Ecto neural progenitor cell (in vitro differentiated cells): ENCODE results near the gene SLC10A6.

ENCODE experiments used
- DNase-seq: peaks from one replicate; pipeline ENCODE4 v3.0.0-alpha.2; 2018; ENCODE audit warnings: low spot score

SLC10A6 gene

DNA sequence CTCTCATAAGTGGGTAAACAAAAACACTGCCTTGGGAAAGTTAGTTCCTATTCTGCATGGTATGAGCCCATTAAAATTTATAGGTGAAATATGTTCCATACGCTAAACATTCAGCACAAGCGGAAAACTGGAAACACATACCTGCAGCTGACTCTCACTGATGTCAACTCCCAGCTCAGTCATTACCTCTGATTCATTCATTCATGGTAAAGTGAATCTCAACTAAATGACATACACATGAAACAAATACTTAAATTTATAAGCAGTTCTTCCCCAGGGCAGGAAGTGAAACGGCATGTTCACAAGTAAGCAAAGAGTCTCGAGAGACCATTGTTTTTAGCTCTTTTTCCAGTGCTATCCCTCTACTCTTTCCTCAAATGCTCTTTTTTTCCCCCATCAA lies 1.6 kb downstream of the SLC10A6 start:
- DNase-seq = no peak

DNA sequence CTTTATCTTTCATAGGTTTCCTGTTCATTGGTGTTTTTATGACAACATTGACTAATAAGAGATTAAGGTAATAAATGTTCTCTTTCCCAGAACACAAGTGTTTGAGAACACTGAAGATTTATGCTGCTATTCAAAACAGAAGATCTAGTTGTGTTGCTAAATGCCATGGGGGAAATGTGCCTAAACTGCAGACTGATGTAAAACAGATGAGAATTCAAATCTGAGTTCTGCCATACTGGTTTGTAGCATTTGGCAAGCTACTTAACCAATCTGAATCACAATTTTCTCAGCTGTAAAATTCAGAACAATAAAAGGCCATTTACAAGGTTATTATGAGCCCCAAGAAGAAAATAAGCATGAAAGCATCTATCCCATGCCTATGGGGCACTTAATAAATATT lies 2.3 kb downstream of the SLC10A6 start:
- DNase-seq = no peak

GRCh38 chr4:86845593-86845992 lies 3.6 kb downstream of the SLC10A6 start:
- no peak for DNase-seq

- DNase-seq = no peak
Measured at GRCh38 chr4:86841309-86841708, 7.9 kb downstream of the SLC10A6 start.

GRCh38 chr4:86840858-86841257 lies 8.3 kb downstream of the SLC10A6 start:
- DNase-seq = no peak

GRCh38 chr4:86837691-86838503 lies 11.3 kb downstream of the SLC10A6 start:
- no peak for DNase-seq

- no peak for DNase-seq
Measured at GRCh38 chr4:86835677-86836076, 13.5 kb downstream of the SLC10A6 start.

GRCh38 chr4:86834901-86835300 lies 14.3 kb downstream of the SLC10A6 start:
- no peak for DNase-seq

DNA sequence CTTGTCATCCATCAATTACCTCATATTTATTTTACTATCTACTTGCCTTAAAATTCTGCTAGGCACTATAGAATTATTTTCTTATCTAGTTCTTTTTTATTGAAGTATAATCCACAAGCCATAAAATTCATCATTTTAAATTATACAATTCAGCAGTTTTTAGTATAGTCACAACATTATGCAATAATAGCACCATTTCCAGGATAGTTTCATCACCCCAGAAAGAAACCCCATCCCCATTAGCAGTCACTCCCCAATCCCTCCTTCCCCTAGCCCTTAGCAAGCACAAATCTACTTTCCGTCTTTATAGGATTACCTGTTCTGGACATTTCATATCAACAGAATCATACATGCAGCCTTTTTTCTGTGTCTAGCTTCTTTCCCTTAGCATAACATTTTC lies 15.6 kb downstream of the SLC10A6 start:
- DNase-seq = no peak

- DNase-seq = no peak
Measured at GRCh38 chr4:86831262-86832130, 17.7 kb downstream of the SLC10A6 start.

DNA sequence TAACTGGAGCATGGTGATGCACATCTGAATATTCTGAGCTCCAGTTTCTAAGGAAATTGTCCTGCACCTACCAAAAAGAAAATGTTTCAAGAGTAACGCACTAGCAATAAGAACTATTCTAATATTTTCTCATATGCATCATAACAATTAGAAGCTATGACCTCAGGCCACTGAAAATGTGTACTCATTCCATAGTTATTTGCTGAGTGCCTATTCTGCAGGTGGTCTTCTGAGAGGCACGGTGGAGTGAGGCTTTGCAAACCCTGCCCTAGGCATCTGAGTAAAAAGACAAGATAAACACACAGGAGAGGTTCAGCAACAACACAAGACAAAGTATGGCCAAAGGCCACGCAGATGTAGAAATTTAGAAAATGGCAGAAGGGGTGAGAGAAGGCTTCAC lies 23.7 kb downstream of the SLC10A6 start:
- DNase-seq = no peak

- DNase-seq = no peak
Measured at GRCh38 chr4:86822136-86822535, 27.0 kb downstream of the SLC10A6 start.

DNA sequence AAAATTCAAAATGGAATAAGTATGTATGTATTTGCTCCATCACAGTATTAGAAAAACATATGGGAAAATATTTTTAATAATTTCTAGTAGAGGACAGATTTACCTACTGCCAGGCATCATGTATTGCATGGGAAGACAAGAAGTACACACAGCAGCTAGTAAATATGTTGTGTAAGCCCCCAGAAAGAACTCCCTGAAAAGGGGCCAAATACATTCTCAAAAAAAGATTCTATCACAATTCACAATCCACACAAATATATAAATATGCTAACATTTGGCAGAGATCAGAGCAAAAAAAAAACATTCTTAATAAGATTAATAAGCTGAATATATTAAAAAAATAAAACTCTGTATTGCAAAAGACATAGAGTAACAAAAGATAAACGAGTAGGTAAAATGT lies 28.0 kb downstream of the SLC10A6 start:
- no peak for DNase-seq

DNA sequence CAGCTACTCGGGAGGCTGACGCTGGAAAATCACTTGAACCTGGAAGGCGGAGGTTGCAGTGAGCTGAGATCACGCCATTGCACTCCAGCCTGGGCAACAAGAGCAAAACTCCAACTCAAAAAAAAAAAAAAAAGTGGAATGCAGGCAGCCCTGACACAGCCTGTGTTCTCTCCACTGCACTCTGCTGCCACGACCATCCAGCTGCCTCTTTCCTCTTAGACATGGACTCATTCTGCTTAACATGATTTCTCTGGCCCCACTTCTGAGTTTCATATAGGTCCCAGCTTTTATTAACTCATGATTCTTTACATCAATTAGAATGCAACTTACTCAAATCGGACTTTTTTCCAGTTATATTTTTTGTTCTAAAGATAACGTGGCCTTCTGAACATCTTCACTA lies 29.6 kb downstream of the SLC10A6 start:
- no peak for DNase-seq

DNA sequence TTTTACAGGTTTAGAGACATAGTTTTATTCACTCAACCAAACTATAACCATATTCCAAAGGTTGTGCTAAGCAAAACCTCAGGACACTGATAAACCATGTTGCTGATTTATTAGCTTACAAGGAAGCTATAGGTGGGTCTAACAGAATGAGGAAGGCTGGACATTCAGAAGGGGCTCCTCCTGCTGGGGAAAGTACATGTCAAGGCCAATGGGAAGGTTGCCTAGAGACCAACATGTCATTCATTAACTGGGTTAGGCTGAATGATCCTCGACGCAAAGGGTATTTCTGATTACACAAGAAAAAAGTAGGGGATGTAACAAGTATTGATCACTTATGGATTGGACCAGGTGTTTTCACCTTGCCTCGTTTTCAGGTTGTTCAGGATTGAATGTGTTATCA lies 30.3 kb downstream of the SLC10A6 start:
- DNase-seq = no peak

DNA sequence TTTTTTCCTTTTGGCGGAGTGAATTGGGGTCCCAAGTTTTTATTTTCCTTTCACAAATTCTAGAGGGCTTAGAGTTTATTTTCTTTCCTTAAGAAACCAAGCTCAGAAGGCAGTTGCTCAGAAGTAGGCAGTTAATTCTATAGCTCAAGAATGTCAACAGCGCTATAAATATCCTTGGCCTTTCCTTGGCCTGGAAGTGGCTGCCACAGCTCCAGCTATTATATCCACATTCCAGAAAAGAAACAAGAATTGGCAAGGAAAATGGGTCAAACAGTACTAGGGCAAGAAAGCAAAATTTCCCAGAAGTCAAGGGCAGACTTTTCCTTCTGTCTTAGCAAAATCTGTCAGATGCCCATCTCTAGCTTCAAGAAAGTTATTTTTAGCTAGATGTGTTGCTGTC lies 31.0 kb downstream of the SLC10A6 start:
- DNase-seq = no peak

DNA sequence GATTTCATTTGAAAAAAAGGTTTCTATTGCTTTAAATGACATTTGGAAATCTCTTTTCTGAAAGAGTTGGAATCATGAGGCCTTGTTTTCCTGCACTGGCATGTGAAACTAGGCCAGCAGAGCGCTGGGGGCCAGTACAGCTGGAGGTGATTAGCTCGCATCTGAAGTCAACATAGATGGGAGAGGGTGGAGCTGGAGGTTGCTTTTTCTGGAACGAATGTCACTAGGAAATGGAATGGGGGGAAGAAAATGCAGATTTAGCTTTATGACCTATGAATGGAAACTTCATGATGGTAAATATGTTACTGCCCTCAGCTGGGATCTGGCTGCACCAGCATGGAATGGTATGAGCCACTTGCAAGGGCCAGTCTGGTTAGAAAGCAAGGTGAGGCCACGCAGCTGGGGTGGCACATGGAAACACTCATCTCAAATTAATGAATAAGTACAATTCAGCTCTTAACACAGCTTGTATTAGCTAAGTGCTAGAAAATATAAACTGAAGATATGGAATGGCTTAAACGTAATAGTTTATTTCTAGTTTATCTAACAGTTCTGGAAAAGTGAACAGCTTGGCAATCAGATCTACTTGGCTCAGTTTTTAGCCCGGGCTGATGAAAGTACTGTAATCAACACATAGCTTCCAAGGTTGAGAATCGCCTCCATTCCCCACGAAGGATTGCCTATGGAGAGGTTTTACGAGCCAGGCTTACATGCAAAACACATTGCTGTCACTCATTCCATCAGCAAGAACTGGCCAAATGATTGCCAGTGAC lies 32.5 kb downstream of the SLC10A6 start:
- DNase-seq = no peak

DNA sequence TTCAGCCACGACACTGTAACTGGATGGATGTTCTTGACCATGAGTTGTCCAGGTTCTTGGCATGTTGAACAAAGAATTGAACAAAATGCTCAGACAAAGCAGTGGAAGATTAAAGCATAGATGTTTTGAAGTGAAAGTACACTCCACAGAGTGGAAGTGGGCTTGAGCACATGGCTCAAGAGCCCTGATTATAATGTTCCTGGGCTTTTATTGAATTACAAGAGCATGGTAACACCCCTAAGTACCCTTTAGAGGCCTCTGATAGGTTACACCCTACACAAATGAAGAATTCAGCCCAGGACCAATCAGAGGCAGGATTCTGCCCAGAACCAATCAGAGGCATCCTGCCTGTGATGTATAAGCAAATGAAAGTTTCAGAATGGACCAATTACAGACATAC lies 33.5 kb downstream of the SLC10A6 start:
- DNase-seq = no peak

DNA sequence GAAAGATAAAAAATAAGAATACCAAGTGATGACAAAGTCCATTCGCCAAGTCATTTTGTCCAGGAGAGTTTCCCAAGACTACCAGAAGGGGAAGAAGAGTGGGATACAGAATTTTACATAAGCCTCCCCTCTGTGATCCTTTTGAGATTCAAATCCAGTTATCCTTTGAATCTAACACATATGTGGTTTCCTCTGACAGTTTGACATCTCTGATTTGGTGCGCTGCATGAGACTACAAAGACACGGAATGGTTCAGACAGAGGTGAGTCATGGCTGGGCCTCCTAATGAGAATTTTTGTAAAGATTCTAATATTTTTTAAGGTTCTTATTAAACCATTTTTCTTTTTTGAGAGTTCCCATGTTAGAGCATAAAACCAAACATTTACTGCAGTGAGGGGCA lies 38.3 kb downstream of the SLC10A6 start:
- DNase-seq = no peak

GRCh38 chr4:86809809-86810208 lies 39.4 kb downstream of the SLC10A6 start:
- no peak for DNase-seq

GRCh38 chr4:86791126-86791525 lies 58.1 kb downstream of the SLC10A6 start:
- no peak for DNase-seq

- no peak for DNase-seq
Measured at GRCh38 chr4:86788826-86789225, 60.4 kb downstream of the SLC10A6 start.

GRCh38 chr4:86778175-86778574 lies 71.0 kb downstream of the SLC10A6 start:
- no peak for DNase-seq
